Astrocyte (in vitro differentiated cells and primary cell): ENCODE results near the gene CTBP2. TPM values are rescaled to one million over a fixed set of nuclear protein-coding genes. Genes with fewer than 3 reads are reported as not detected.

Experiments used
- DNase-seq: peaks from one replicate; pipeline ENCODE4 v3.0.0-alpha.2; 2010; ENCODE audit warnings: low read depth
- FAIRE-seq: peaks from 2 replicates; lab custom pipeline; 2011; peaks lifted over from hg19 to GRCh38; lab: Jason Lieb, UNC
- H2AFZ ChIP-seq: 2 replicates; pipeline ENCODE4 v1.6.0; 2012; ENCODE audit warnings: low read depth, low read length, inconsistent platforms
- H3K27ac ChIP-seq: 2 replicates; pipeline ENCODE4 v1.5.1; 2011; ENCODE audit warnings: low read depth, low read length, inconsistent platforms
- H3K27me3 ChIP-seq: 2 replicates; pipeline ENCODE4 v1.6.0; 2011; ENCODE audit warnings: low read length, inconsistent platforms; ENCODE audit not compliant: insufficient read depth
- H3K36me3 ChIP-seq: 2 replicates; pipeline ENCODE4 v1.5.1; 2011; ENCODE audit warnings: low read length, inconsistent platforms; ENCODE audit not compliant: insufficient read depth
- H3K4me1 ChIP-seq: 2 replicates; pipeline ENCODE4 v1.5.1; 2011; ENCODE audit warnings: low read length, inconsistent platforms; ENCODE audit not compliant: insufficient read depth
- H3K4me2 ChIP-seq: 2 replicates; pipeline ENCODE4 v1.6.0; 2012; ENCODE audit warnings: low read length, inconsistent platforms
- H3K4me3 ChIP-seq: 2 replicates; pipeline ENCODE4 v1.5.1; 2011; ENCODE audit warnings: low read depth, mild to moderate bottlenecking, low read length, inconsistent platforms; ENCODE audit not compliant: insufficient read depth
- H3K79me2 ChIP-seq: 2 replicates; pipeline ENCODE4 v1.6.0; 2012; ENCODE audit warnings: mild to moderate bottlenecking, low read length, inconsistent platforms; ENCODE audit not compliant: insufficient read depth
- H3K9ac ChIP-seq: 2 replicates; pipeline ENCODE4 v1.6.0; 2012; ENCODE audit warnings: mild to moderate bottlenecking, low read length, inconsistent platforms
- H3K9me3 ChIP-seq: 2 replicates; pipeline ENCODE4 v1.5.1; 2012; ENCODE audit warnings: low read depth, mild to moderate bottlenecking, low read length, inconsistent platforms; ENCODE audit not compliant: insufficient read depth
- H4K20me1 ChIP-seq: 2 replicates; pipeline ENCODE4 v1.6.0; 2012; ENCODE audit warnings: low read length, inconsistent platforms; ENCODE audit not compliant: insufficient read depth
- H3K27ac Mint-ChIP-seq: one replicate; pipeline ENCODE4 v1.8.0; 2021; ENCODE audit warnings: mild to moderate bottlenecking, mixed read lengths; ENCODE audit not compliant: unreplicated experiment
- H3K27me3 Mint-ChIP-seq: one replicate; pipeline ENCODE4 v1.8.0; 2021; ENCODE audit warnings: low read depth, mixed read lengths; ENCODE audit not compliant: unreplicated experiment
- H3K36me3 Mint-ChIP-seq: one replicate; pipeline ENCODE4 v1.8.0; 2021; ENCODE audit warnings: low read depth, mixed read lengths; ENCODE audit not compliant: unreplicated experiment
- H3K4me1 Mint-ChIP-seq: one replicate; pipeline ENCODE4 v1.8.0; 2021; ENCODE audit warnings: low read depth, mixed read lengths; ENCODE audit not compliant: unreplicated experiment
- H3K4me3 Mint-ChIP-seq: one replicate; pipeline ENCODE4 v1.8.0; 2021; ENCODE audit warnings: mild to moderate bottlenecking, moderate library complexity, mixed read lengths; ENCODE audit not compliant: unreplicated experiment
- H3K9me3 Mint-ChIP-seq: one replicate; pipeline ENCODE4 v1.8.0; 2021; ENCODE audit warnings: mild to moderate bottlenecking, mixed read lengths; ENCODE audit not compliant: unreplicated experiment
- CTCF ChIP-seq: IDR thresholded peaks from 2 replicates; pipeline ENCODE4 v1.5.1; 2011; ENCODE audit warnings: low read depth, mild to moderate bottlenecking, inconsistent platforms, low read length, moderate library complexity; ENCODE audit not compliant: insufficient read depth
- EZH2 ChIP-seq: IDR thresholded peaks from 2 replicates; pipeline ENCODE4 v1.6.1; 2012; ENCODE audit warnings: mild to moderate bottlenecking, low read length, inconsistent platforms; ENCODE audit not compliant: insufficient read depth
- total RNA-seq: library from RNA; stranded (reverse); gene quantifications from 2 replicates; pipeline ENCODE4 v1.2.1, GENCODE V29; 2021

The CTBP2 gene
- total RNA-seq, 1 donor from 2014 or later = 109 TPM

DNA sequence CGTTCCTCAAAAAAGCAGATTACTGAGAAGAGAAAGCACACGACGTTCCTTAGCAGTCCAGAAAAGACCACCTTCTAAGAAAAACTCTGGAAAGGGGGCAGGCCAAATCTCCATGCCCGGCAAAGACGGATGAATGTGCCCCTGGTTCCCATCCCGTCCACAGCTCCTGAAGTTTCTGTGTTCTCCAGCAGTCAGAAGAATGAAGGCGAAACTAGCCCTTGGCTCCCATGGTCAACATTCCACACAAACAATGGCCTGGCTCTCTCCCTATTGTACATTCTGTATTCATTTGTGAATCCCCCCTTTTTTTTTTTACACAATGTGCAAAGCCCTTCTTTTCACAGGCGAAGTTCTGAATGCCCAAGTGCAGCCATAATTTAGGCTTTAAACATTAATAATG, 5.3 kb downstream of the CTBP2 start:
- FAIRE-seq (no peak), DNase-seq (peak; percentile 39)
- Histone ChIP-seq H3K4me3 (peak overlapping the region; percentile 31), H3K4me1 (peaks cover 61% of the 10 kb centered on the region), H4K20me1 (peaks cover 73% of the 10 kb centered on the region), H2AFZ (no peak overlapping the region), H3K36me3 (no peaks in the 10 kb centered on the region), H3K79me2 (peaks cover 88% of the 10 kb centered on the region), H3K27ac (peak overlapping the region; percentile 21), H3K9me3 (no peaks in the 10 kb centered on the region), H3K4me2 (peak overlapping the region; percentile 74), H3K27me3 (no peaks in the 10 kb centered on the region), H3K9ac (peak overlapping the region; percentile 55)
- Mint-ChIP-seq H3K27ac (peak overlapping the region; percentile 63), H3K9me3 (no peaks in the 10 kb centered on the region), H3K36me3 (peaks cover 8% of the 10 kb centered on the region), H3K4me1 (peaks cover 55% of the 10 kb centered on the region), H3K4me3 (peak overlapping the region; percentile 76), H3K27me3 (no peaks in the 10 kb centered on the region)
- TF ChIP-seq EZH2 (no peak), CTCF (no peak)

- Histone ChIP-seq H3K4me2 (peak overlapping the region; percentile 74), H3K27ac (peak overlapping the region; percentile 21), H3K4me3 (peak overlapping the region; percentile 31), H2AFZ (no peak overlapping the region), H3K36me3 (no peaks in the 10 kb centered on the region), H3K4me1 (peaks cover 66% of the 10 kb centered on the region), H3K9ac (peak overlapping the region; percentile 55), H4K20me1 (peaks cover 78% of the 10 kb centered on the region), H3K9me3 (no peaks in the 10 kb centered on the region), H3K79me2 (peaks cover 94% of the 10 kb centered on the region), H3K27me3 (no peaks in the 10 kb centered on the region)
- H3K36me3 Mint-ChIP-seq = peaks cover 8% of the 10 kb centered on the region
- H3K27ac Mint-ChIP-seq = peak overlapping the region; percentile 63
- H3K27me3 Mint-ChIP-seq = no peaks in the 10 kb centered on the region
- no peak for TF ChIP-seq CTCF
- TF ChIP-seq EZH2 = no peak
- peak overlapping the region; percentile 76 for H3K4me3 Mint-ChIP-seq
- no peaks in the 10 kb centered on the region for H3K9me3 Mint-ChIP-seq
- H3K4me1 Mint-ChIP-seq = peaks cover 60% of the 10 kb centered on the region
- DNase-seq = no peak
- no peak for FAIRE-seq
Measured at GRCh38 chr10:125154529-125154928, 5.8 kb downstream of the CTBP2 start.

DNA sequence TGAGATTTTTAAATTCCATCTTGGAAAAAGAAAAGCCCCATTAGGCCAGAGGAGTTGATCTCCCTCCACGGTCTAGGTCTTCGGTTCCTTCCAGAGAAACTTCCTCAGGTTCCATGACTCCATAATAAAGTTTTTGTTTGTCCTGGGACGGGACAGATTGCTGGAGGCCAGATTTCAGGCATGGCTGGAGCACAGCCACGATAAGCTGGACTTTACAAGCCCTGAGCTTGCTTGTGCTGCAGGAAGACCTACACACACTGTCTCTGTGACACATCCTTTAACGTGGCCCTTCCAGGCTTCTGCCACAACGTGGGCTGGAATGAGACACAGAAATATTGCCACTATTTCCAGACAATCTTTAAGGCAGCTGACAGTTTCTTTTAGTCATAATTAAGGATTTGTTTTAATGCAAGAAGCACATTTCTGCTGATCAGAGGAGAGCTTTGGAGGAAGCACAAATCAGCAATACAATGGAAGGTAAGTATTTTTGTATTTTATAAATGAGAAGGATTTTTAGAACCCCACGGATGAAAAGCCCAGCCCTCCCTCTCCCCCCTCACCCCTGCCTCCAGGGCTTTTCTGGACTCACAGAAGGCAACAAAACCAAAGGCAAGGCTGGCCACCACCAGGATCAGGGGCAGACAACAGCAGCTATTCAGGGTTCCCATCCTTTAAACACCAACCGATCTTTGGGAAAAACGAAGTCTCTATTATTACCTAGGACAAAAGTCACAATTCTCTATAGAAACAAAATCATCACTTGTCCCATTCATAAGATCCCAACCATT, 6.5 kb downstream of the CTBP2 start:
- no peaks in the 10 kb centered on the region for H3K27me3 Mint-ChIP-seq
- peak overlapping the region; percentile 55 for H3K9ac ChIP-seq
- H4K20me1 ChIP-seq = peaks cover 85% of the 10 kb centered on the region

More for the DNA sequence above, 6.5 kb downstream of the CTBP2 start:
- no peak overlapping the region for H2AFZ ChIP-seq
- Mint-ChIP-seq H3K9me3 (no peaks in the 10 kb centered on the region), H3K36me3 (peaks cover 10% of the 10 kb centered on the region), H3K4me1 (peaks cover 65% of the 10 kb centered on the region), H3K4me3 (peak overlapping the region; percentile 76), H3K27ac (peak overlapping the region; percentile 91)
- no peaks in the 10 kb centered on the region for H3K36me3 ChIP-seq
- TF ChIP-seq EZH2 (no peak), CTCF (no peak)
- H3K4me2 ChIP-seq = peak overlapping the region; percentile 74
- FAIRE-seq (no peak), DNase-seq (peak; percentile 56)
- peaks cover 99% of the 10 kb centered on the region for H3K79me2 ChIP-seq
- H3K27me3 ChIP-seq = no peaks in the 10 kb centered on the region
- H3K4me3 ChIP-seq = no peak overlapping the region
- H3K9me3 ChIP-seq = no peaks in the 10 kb centered on the region
- H3K27ac ChIP-seq = peak overlapping the region; percentile 26
- peaks cover 73% of the 10 kb centered on the region for H3K4me1 ChIP-seq
